OCI-M1 (cell line): Measurements from ENCODE around the gene SYNE2.
"Not testable (repeated sequence)": the region's sequence is repeated elsewhere in the genome, so short reads cannot be mapped to it uniquely, and the experiment has no call there.

Experiments used
- DNase-seq: peaks from one replicate; lab custom pipeline; 2025; lab: John Stamatoyannopoulos, UW

Gene SYNE2

DNA sequence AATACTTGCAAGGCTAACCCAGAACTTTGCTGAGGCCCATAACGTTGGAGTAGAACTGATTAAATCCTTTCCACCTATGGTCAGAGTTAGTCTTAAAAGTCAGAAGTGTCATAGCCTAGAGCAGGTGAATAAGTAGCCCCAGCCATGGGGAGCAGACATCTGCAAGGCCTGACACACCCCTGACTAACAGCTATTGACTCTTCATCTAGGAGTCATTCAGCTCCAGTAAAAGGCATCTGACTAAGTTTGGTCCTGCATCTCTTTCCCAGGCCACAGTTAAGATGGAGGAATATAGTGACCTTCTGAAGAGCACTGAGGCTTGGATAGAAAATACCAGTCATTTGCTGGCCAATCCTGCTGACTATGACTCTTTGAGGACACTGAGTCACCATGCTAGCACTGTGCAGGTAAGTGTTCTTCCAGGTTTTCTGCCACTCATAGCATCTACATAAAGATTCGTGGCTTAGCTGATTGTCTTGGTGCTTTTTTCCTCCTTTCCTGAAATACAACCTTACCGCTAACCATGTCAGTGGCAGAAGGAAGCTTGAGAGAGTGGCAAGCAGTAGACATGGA, 228.5 kb downstream of the SYNE2 start:
- no peak for DNase-seq

DNA sequence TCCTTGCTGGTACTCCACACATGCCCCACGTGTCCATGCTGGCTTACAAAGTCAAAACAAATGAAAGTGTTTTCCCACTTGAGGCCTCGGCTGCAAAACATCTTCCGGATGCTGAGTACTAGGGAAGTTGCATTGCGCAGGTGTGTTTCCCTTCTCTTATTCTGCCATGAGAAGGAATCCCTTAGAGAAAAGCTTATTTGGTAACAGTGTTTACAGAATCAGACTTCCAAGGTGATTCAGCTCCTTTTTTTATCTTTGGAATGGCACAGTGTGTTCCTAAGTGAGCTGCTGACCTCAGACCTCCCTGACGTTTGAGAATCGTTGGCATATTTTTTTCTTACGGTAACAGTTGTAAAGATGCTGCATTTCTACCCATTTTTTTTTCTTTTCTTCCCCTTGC, 230.0 kb downstream of the SYNE2 start:
- DNase-seq, result no peak

DNA sequence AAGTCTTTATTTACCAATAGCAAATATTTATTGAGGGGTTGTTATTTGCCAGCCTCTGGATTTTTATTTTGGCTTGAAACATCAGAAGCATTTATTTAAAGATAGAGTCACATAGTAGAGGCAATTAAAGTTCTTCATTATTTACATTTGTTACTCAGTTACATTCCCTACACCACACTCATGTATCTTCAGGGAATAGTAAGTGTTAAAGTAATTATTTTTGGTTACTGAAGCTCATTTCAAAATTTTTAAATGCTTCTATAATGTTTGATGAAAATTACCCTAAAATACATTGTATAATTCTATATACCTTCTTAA, 235.8 kb downstream of the SYNE2 start:
- no peak for DNase-seq

DNA sequence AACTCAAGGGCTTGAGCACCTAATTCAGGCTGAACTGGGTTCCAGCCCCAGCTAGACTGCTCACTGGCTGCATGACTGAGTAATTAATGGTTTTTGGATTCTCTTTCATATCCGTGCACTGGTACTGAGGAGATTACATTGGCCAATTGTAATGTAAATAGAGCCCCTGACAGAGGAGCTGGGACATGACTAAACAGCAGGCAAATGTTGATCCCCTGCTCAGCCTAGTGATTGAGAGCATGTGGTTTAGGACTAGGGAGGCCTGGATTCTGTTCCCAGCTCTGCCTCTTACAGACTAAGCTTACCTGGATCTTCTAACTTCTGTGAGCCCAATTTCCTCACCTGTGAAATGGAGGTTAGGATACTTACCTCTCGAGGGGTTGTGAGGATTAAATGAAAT, 237.1 kb downstream of the SYNE2 start:
- no peak for DNase-seq

DNA sequence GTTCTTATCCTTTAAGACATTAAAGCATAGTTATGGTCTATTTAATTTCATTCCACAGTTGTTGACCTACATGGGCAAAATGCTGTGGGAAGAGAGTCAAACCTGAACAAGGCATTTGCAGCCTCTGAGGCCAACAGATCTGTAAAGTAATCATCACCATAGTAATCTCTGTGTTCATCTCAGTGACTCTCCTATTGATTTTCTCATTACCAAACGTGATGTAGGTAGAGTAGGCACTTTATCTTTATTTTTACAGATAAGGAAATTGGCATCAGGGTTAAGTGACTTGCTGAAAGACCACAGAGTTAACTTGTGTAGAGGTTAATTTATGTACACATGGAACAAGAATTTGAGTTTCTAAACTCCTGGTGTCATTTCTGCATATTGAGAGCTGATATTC, 238.4 kb downstream of the SYNE2 start:
- DNase-seq, result no peak

DNA sequence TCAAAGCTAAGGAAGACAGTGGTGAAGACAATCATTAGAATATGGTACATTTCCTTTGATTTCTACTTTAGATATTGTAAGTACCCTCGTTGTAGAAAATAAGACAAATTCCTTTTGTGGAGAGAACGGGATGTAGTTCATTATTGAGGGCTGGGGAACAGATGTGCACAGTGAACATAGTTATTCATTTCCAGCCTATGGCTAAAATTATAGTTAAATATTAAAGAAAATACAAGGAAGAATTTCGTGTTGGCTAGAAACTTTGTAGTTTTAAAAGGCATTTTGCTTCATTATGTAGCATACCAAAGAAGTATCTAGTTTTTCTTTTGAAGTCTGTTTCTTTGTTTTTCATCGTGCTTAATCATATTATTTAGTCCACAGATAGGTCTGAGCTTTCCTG, 239.5 kb downstream of the SYNE2 start:
- DNase-seq, result no peak

DNA sequence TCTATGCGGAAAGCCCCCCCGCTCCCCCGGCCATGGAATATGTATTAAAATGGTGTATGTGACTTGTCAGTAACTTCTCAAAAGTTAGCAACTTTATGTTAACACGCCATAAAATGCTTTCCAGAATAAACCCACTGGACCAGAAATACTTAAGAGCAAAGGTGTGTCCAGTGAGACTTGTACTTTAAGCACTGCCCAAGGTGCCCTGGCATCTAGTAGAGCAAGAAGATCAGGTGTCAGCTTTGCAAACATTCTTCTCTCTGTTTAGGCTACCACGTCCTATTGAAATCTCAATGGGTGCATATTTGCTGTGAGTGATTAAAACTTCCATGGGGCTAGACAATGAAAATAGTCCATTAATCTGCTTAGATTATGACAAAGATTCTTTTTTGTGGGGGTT, 240.1 kb downstream of the SYNE2 start:
- DNase-seq, result no peak

DNA sequence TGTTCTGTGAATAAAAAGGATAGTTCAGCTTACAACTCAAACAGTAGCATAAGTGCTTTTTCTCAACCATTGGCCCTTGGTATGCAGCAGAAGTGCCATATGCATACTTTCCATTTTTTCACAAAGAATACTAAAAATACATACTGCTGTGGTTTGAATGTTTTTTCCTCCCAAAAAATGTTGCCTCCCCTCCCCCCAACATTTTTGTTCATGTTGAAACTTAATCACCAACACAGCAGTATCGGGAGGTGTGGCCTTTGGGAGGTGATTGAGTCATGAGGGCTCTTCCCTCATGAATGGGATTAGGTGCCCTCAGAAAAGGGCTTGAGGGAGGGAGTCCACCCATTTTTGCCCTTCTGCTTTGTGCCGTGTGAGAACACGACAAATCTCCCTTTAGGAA, 242.8 kb downstream of the SYNE2 start:
- DNase-seq, result no peak

DNA sequence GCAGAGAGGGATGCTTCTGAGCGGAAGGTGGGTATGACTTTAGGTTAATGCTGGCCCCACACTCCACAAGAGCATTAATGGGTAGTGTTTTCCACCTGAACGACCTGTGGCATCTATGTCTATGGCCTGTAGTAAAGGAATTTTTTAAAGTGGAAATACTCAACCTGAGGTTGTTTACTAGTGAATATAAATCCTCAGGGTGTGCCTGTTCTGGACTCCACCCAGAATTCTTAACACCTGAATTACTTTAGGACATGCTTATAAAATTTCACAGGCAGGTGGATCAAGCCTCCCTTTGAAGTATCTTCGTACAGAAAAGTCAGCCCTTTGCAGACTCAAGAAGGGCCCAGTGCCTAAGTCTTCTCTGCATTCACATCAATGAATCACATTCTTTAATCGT, 245.3 kb downstream of the SYNE2 start:
- no peak for DNase-seq

DNA sequence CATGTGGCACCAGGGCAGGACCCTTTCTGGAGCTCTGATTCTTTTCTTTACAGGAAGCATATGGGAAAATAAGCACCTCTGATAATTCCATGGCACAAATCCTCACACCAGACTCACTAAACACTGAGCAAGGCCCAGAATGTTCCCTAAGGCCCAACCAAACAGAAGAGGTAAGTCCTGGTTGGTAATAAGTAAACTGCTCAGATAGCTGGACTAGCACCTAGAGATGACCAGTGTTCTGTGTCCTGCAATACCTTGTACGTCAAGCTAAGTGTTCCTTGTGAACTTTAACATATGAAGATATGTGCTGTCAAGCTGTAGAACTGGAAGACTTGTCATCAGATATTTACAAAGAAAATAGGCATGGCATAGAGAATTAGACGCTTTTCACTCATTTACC, 254.6 kb downstream of the SYNE2 start:
- DNase-seq, result no peak

DNA sequence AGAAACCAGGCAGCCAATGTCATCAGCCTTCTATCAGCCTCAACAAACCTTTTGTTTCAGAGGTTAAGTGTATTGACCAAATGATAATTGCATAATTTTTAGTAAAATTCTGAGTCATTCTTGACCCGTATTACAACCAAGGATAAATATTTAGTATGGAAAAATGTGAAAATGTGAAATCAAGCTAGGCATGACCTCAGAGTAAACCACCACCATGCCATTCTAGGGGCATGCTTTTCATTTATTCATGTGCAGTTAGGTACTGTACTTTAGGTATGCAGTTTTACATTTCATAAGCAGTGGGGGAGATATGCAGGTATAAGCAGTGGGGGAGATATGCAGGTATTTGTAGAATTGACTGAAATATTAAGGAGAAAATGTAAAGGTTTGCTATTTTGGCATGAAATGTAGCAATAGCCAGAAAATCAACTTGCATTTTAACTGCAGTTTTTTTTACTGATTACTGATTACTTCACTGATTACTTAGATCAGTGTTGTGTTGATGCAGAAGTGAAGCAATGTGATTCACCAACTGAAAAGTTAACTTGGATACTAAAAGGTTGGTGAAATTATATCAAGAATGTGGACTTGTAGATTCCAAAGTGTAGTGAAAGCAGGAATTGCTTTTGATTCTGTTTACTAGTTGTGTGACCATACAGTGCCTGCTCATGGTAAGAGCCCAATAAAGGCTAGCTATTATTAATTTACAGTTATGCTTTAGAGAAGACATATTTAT, 257.2 kb downstream of the SYNE2 start:
- DNase-seq, result no peak

DNA sequence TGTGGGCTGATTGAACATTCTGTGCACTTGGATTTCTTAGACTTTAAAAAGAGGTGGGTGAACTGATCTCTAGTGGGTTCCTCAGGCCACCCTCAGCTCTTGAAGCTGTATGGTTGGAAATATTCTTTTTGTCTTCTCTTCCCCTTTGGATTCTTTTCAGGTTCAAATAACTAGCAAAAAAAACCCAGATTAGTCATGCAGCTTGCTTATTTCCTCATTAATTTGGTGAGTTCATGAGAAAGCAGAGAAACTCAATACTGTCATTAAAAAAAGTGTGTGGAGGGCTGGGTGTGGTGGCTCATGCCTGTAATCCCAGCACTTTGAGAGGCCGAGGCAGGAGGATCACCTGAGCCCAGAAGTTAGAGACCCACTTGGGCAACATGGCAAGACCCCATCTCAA, 258.0 kb downstream of the SYNE2 start:
- DNase-seq, result no peak

DNA sequence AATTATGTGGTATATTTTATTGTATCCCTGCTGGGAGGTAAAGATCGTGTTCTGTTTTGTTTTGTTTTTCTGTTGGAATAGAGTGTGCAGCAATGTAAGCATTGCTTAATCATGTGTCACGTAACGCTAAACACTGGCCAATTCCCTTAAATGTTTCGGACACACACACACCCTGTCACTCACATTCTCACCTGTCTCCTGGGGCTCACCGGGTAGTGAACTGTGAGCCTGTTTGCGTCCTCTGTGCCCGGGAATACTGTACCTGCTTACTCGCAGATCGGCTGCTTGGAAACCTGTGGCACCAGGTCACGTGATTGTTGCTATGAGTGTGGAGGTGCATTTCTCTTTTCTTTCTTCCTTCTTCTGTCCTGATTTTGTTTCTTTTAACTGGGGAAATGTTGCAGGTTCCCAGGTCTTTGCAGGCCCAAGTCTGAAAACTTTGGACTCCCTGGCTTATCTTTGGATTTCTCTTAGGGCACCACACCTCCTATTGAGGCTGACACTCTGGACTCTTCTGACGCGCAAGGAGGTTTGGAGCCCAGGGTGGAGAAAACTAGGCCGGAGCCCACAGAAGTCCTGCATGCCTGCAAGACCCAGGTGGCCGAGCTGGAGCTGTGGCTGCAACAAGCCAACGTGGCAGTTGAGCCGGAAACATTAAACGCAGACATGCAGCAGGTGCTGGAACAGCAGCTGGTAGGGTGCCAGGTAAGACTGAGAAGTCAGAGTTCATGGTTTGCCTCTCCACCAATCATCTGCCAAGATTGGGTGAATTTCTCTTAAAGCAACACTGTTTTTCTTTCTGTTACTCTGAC, 260.3 kb downstream of the SYNE2 start:
- DNase-seq, result no peak

DNA sequence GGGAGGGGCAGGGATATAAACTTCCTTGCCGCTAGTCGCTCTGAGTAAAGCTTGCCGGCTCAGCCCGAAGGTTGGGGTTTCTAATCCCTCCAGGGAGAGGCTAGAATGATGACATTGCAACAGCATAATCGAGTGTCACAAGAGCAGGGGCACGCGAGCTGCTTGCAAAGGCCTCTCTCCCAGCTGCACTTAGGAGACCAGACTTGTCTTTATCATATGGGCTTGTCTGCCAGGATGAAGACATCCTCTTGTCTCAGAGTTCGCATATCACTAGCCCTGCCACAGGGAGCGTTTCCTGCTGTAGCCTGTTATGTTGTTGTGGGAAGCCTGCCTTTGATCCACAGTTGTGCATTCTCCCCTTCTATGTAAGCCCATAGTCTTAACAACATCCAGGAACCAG, 261.4 kb downstream of the SYNE2 start:
- peak; percentile 4 for DNase-seq

DNA sequence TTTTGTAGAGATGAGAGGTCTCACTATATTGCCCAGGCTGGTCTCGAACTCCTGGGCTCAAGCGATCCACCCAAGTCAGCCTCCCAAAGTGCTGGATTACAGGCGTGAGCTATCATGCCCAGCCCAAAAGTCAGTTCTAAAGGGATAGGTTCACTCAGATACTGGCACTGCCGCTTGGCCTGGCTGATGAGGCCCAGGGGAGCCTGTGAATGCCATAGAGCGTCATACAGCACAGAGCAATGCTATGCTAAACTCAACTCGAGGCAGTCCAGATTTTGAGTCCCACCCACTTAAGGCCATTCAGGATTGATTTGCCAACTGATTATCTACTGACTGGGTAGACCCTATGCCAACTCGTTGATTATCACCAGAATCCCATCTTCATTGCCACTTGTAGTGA, 262.0 kb downstream of the SYNE2 start:
- no peak for DNase-seq

DNA sequence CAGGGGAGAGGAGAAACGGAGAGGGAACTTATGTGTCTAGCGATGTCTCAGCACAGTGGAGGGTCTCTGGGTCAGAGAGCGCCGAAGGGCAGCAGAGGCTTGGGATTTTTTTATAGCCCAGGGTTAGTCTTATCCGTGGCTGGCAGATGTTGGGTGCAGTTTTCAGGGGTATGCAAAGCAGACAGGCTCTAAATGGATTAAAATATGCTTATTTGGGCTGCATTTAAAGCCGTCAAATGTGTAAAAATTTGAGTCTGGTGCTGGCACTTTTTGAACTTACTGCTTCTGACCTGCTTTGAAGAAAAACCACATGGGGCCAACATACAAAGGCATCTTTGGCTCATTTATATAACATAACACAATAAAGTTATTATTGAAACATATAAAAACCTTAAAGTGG, 262.6 kb downstream of the SYNE2 start:
- no peak for DNase-seq

DNA sequence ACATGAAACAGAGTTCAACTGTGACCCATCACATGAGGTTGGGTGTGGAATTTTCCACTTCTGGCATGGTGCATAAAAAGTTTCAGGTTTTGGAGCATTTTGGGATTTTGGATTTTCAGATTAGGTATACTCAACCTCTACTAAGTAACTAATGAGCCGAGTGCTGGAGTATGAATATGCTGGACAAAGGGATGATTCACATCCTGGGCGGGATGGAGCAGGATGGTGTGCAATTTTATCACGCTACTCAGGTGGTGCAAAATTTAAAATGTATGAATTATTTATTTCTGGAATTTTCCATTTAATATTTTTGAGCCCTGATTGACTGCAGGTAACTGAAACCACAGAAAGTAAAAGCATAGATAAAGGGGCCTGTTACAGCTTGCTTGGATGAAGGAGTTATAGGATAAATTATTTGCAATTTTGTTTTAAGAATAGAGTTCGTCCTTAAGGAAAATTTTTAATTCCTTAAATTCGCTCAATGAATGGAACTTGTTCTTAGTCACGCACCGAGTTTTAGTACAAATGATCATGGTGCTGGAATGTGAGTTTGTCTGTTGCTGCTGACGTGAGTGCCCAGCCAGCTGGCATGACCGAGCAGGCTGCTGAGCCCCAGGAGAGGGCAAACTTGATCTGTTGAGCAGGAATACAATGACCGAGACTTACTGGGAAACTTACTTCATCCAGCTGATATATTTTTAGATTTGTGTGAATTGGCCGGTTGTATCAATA, 265.0 kb downstream of the SYNE2 start:
- no peak for DNase-seq

DNA sequence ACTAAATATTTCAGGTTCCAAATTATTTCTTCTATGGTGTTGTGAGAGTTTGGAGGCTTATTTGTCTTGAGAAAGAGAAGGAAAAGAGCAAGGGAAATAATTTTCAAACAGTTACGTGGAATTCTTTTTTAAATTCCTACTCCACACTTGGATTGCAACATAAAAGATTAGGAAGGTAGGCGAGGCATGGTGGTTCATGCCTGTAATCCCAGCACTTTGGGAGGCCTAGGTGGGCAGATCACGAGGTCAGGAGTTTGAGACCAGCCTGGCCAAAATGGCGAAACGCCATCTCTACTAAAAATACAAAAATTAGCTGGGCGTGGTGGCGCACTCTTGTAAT, 265.6 kb downstream of the SYNE2 start:
- not testable (repeated sequence) for DNase-seq

DNA sequence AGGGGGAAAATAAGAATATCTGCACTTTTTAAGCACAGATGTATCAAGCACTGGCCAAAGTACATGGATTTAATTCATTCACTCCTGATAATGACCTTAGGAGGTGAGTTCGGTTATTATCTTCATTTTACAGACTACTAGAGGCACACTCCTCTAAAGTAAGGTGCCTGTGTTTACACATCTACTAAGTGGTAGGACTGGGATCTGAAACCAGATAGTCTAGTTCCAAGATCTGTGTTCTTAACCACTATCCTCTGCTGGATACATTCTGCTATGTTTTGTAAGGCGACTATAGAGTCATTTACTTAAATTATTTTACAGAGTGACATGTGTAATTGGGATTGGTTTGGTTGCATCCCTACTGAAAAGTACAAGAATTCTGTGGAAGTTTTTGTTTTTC, 266.1 kb downstream of the SYNE2 start:
- DNase-seq, result no peak

DNA sequence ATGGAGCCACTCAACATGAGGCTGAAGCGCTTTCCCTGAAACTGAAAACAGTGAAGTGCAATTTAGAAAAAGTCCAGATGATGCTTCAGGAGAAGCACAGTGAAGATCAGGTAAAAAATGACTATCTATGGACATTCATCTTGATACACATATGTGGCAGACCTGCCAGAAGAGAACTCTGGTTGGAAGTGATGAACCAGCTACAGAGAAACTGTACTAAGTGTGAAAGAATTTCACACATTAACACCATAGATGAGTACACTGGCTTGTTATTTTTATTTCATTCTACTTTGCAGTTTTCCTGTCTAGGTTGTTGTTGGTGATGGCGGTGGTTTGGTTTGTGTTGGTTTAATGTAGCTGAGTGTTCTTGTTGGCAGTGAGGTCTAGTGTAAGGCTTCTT, 266.7 kb downstream of the SYNE2 start:
- DNase-seq, result no peak

DNA sequence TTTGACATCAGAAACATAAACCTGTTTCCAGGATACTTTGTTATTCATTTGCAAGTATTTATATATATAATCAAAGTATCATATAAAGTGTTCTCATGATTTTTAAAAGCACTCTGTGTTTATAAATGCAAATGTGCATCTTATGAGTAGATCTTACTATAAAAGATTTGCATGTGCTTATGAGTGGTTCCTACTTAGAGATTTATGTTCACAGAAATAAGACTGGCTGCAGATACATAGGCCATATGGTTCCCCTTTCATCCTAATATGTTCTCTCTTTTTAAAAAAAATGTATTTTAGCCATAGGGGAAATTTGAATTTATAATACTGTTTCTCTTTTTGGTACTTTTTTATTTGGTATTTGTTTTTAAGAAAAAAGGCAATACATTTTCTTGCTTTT, 267.2 kb downstream of the SYNE2 start:
- no peak for DNase-seq

DNA sequence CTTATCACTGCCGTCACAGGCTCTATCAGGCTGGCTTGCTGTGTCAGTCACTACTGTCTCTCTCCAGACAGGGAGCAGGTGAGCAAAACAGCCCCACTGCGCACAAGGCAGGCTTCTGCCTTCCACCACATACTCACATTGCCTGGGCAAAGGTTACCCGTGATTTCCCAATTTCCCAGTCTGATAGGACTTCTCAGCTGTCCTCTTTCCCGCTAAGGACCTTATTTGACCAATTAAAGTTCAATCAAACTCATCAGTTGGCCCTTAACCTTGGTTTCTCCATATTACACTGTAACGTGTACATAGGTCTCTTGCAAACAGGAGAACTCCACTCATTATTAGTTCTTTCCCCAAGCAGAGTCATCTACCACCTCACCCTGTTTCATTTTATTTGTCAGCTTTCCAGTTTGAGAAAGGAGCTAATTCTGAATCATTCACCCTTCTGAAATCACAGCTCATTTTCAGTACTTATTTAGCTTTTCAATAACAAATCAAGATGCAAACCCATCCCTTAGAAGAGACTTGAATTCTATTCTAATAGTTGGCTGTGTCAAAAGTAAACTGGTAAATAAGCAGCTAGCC, 270.5 kb downstream of the SYNE2 start:
- no peak for DNase-seq

DNA sequence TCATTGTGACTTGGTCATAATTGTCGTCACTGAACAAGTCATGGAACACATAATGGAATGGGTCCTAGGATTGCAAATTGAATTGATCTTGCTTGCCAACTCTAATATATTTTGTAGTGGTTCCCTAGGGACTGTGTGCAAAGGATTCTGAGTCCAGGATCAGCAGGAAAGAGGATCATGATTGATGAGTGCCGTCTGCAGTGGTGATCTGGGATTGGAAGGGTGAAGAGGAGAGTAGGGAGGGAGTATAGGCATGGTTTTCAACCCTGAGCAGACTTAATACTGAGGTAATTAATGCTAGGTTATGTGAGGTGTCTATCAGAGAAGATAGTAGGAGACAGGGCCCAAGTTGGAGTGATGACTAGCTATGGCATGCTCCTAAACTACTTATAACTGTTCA, 272.5 kb downstream of the SYNE2 start:
- DNase-seq, result no peak
